GM23338 (cell line): ENCODE measurements around the gene CD80. TPM values are rescaled to one million over a fixed set of nuclear protein-coding genes. Genes with fewer than 3 reads are reported as not detected.

Experiments used
- ATAC-seq: fragments of 200-7000 bp; cut with Tn5 transposase; 3 replicates; pipeline ENCODE4 v1.9.1; 2020
- DNase-seq: peaks from one replicate; pipeline ENCODE4 v3.0.0-alpha.2; 2015; ENCODE audit warnings: low spot score
- H2AFZ ChIP-seq: fragments of 200-600 bp; sonication (generic); 2 replicates; pipeline ENCODE4 v1.8.0; 2016; ENCODE audit warnings: antibody characterized with exemption, mild to moderate bottlenecking, moderate library complexity
- H3F3A ChIP-seq: fragments of 200-600 bp; sonication (generic); replicated peaks from 2 replicates; pipeline ENCODE4 v1.8.0; 2017; ENCODE audit warnings: antibody characterized with exemption, mixed run types, low read depth
- H3K27ac ChIP-seq: fragments of 200-600 bp; sonication (generic); 2 replicates; pipeline ENCODE4 v1.6.1; 2016; ENCODE audit warnings: low read depth
- H3K27me3 ChIP-seq: fragments of 200-600 bp; sonication (generic); 2 replicates; pipeline ENCODE4 v1.8.0; 2016; ENCODE audit warnings: mild to moderate bottlenecking, mixed run types, moderate library complexity; ENCODE audit not compliant: insufficient read depth
- H3K36me3 ChIP-seq: fragments of 200-600 bp; sonication (generic); 2 replicates; pipeline ENCODE4 v1.8.0; 2016; ENCODE audit warnings: mild to moderate bottlenecking; ENCODE audit not compliant: insufficient read depth
- H3K4me1 ChIP-seq: fragments of 200-600 bp; sonication (generic); 2 replicates; pipeline ENCODE4 v1.8.0; 2016; ENCODE audit warnings: mild to moderate bottlenecking, moderate library complexity; ENCODE audit not compliant: insufficient read depth
- H3K4me2 ChIP-seq: fragments of 200-600 bp; sonication (generic); 2 replicates; pipeline ENCODE4 v1.7.1; 2017; ENCODE audit warnings: mixed run types
- H3K4me3 ChIP-seq: fragments of 200-600 bp; sonication (generic); 2 replicates; pipeline ENCODE4 v1.6.1; 2016; ENCODE audit warnings: mixed run types
- H3K79me2 ChIP-seq: fragments of 200-600 bp; sonication (generic); replicated peaks from 2 replicates; pipeline ENCODE4 v1.8.0; 2017; ENCODE audit warnings: mild to moderate bottlenecking; ENCODE audit not compliant: insufficient read depth
- H3K9me2 ChIP-seq: fragments of 200-600 bp; sonication (generic); 2 replicates; pipeline ENCODE4 v1.8.0; 2017; ENCODE audit not compliant: insufficient read depth
- H4K20me1 ChIP-seq: fragments of 200-600 bp; sonication (generic); replicated peaks from 2 replicates; pipeline ENCODE4 v1.8.0; 2017; ENCODE audit warnings: mild to moderate bottlenecking; ENCODE audit not compliant: insufficient read depth
- H3K27ac Mint-ChIP-seq: 2 replicates; pipeline ENCODE4 v1.8.0; 2020; ENCODE audit warnings: inconsistent platforms, mild to moderate bottlenecking, moderate library complexity, mixed read lengths
- H3K27me3 Mint-ChIP-seq: 3 replicates; pipeline ENCODE4 v1.8.0; 2022; ENCODE audit warnings: low read depth, mild to moderate bottlenecking, moderate library complexity, mixed read lengths, inconsistent platforms; ENCODE audit not compliant: insufficient read depth, poor library complexity
- H3K36me3 Mint-ChIP-seq: 3 replicates; pipeline ENCODE4 v1.8.0; 2021; ENCODE audit warnings: low read depth, mild to moderate bottlenecking, inconsistent platforms, moderate library complexity, mixed read lengths
- H3K4me1 Mint-ChIP-seq: 3 replicates; pipeline ENCODE4 v1.8.0; 2020; ENCODE audit warnings: mild to moderate bottlenecking, inconsistent platforms, mixed read lengths
- H3K4me3 Mint-ChIP-seq: 3 replicates; pipeline ENCODE4 v1.8.0; 2021; ENCODE audit warnings: moderate library complexity, mild to moderate bottlenecking, inconsistent platforms, mixed read lengths
- H3K9me3 Mint-ChIP-seq: 3 replicates; pipeline ENCODE4 v1.8.0; 2020; ENCODE audit warnings: moderate library complexity, mild to moderate bottlenecking, inconsistent platforms, mixed read lengths
- CREB1 ChIP-seq: fragments of 250-450 bp; sonication (Bioruptor Pico); IDR thresholded peaks from 2 replicates; pipeline ENCODE4 v1.5.0; 2020; ENCODE audit warnings: low read depth, mild to moderate bottlenecking, moderate library complexity
- EZH2 ChIP-seq: fragments of 200-600 bp; sonication (generic); IDR thresholded peaks from one replicate; pipeline ENCODE4 v1.8.0; 2017; ENCODE audit warnings: antibody characterized with exemption, mild to moderate bottlenecking, low read depth; ENCODE audit not compliant: unreplicated experiment
- EZH2phosphoT487 ChIP-seq: fragments of 200-600 bp; sonication (generic); IDR thresholded peaks from one replicate; pipeline ENCODE4 v1.8.1; 2018; ENCODE audit warnings: antibody characterized with exemption; ENCODE audit not compliant: unreplicated experiment
- JUNB ChIP-seq: IDR thresholded peaks from one replicate; pipeline ENCODE4 v1.6.1; 2016; ENCODE audit warnings: antibody characterized with exemption; ENCODE audit not compliant: unreplicated experiment
- NANOG ChIP-seq: IDR thresholded peaks from 2 replicates; pipeline ENCODE4 v1.6.1; 2016; ENCODE audit warnings: antibody characterized with exemption, borderline replicate concordance
- POLR2AphosphoS5 ChIP-seq: IDR thresholded peaks from 2 replicates; pipeline ENCODE4 v1.6.1; 2016; ENCODE audit warnings: antibody characterized with exemption, low read depth
- REST ChIP-seq: IDR thresholded peaks from one replicate; pipeline ENCODE4 v1.6.1; 2018; ENCODE audit warnings: antibody characterized with exemption; ENCODE audit not compliant: unreplicated experiment
- STAT1 ChIP-seq: IDR thresholded peaks from one replicate; pipeline ENCODE4 v1.6.1; 2016; ENCODE audit warnings: antibody characterized with exemption; ENCODE audit not compliant: unreplicated experiment
- ZNF114 ChIP-seq: fragments of 250-450 bp; sonication (Bioruptor Pico); IDR thresholded peaks from 2 replicates; pipeline ENCODE4 v1.5.0; 2020; ENCODE audit warnings: mild to moderate bottlenecking, moderate library complexity
- ZNF331 ChIP-seq: fragments of 250-450 bp; sonication (Bioruptor Pico); IDR thresholded peaks from 2 replicates; pipeline ENCODE4 v1.5.0; 2020; ENCODE audit warnings: low read depth, mild to moderate bottlenecking, moderate library complexity
- ZNF462 ChIP-seq: fragments of 250-450 bp; sonication (Bioruptor Pico); IDR thresholded peaks from 2 replicates; pipeline ENCODE4 v1.5.0; 2020; ENCODE audit warnings: mild to moderate bottlenecking, moderate library complexity
- polyA plus RNA-seq: library from polyadenylated mRNA; unstranded; fragments of >200 nt; fragmentation: Nextera tagmentation; extraction: Ambion mirVana; gene quantifications from 2 replicates; pipeline ENCODE4 v1.2.1, GENCODE V29; 2016
- total RNA-seq: library from RNA; depleted of rRNA; stranded (reverse); fragments of >200 nt; shearing (Covaris generic); gene quantifications from 2 replicates; pipeline ENCODE4 v1.2.3, GENCODE V29; 2014
- TF ChIP-seq, protein P1 (sequence below): IDR thresholded peaks from 2 replicates; pipeline ENCODE4 v1.6.1; 2016; ENCODE audit warnings: antibody characterized with exemption
- TF ChIP-seq, protein P2 (sequence below), 2 experiments: fragments of 200-600 bp in 1 of 2; sonication (generic) in 1 of 2; conservative IDR thresholded peaks; 2 replicates each; pipeline versions ENCODE4 v1.5.1 to v1.6.1; 2016 to 2017; ENCODE audit warnings: antibody characterized with exemption in 2 of 2, low read depth in 2 of 2, mild to moderate bottlenecking in 2 of 2, moderate library complexity in 1 of 2

Gene CD80
- total and polyA plus RNA-seq, 2 experiments from 2014 or later: not detected

GRCh38 chr3:119602676-119603075, 43.3 kb upstream of the CD80 start:
- Mint-ChIP-seq H3K27ac (no peak overlapping the region), H3K4me1 (peaks cover 12% of the 10 kb centered on the region), H3K4me3 (no peak overlapping the region), H3K36me3 (no peaks in the 10 kb centered on the region), H3K9me3 (no peaks in the 10 kb centered on the region), H3K27me3 (no peaks in the 10 kb centered on the region)
- Histone ChIP-seq H3K27me3 (no peaks in the 10 kb centered on the region), H3K79me2 (no peaks in the 10 kb centered on the region), H3K4me2 (no peak overlapping the region), H3K4me3 (no peak overlapping the region), H3K4me1 (peaks cover 3% of the 10 kb centered on the region; the same call in 1 of the 2 replicates), H3K27ac (no peak overlapping the region), H4K20me1 (no peaks in the 10 kb centered on the region), H3K36me3 (no peaks in the 10 kb centered on the region), H2AFZ (peak overlapping the region; percentile 67), H3F3A (no peaks in the 10 kb centered on the region), H3K9me2 (0 out of 2 replicates have a peak, but pooled peaks cover 3% of the 10 kb centered on the region)
- TF ChIP-seq, protein P1, sequence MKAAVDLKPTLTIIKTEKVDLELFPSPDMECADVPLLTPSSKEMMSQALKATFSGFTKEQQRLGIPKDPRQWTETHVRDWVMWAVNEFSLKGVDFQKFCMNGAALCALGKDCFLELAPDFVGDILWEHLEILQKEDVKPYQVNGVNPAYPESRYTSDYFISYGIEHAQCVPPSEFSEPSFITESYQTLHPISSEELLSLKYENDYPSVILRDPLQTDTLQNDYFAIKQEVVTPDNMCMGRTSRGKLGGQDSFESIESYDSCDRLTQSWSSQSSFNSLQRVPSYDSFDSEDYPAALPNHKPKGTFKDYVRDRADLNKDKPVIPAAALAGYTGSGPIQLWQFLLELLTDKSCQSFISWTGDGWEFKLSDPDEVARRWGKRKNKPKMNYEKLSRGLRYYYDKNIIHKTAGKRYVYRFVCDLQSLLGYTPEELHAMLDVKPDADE: no peak
- TF ChIP-seq JUNB (no peak), REST (no peak), EZH2 (no peak), EZH2phosphoT487 (no peak), CREB1 (CRISPR knock-in tag) (no peak), ZNF462 (CRISPR knock-in tag) (no peak), STAT1 (no peak), POLR2AphosphoS5 (no peak), NANOG (no peak), ZNF114 (no peak), ZNF331 (CRISPR knock-in tag) (no peak)
- TF ChIP-seq, protein P2, sequence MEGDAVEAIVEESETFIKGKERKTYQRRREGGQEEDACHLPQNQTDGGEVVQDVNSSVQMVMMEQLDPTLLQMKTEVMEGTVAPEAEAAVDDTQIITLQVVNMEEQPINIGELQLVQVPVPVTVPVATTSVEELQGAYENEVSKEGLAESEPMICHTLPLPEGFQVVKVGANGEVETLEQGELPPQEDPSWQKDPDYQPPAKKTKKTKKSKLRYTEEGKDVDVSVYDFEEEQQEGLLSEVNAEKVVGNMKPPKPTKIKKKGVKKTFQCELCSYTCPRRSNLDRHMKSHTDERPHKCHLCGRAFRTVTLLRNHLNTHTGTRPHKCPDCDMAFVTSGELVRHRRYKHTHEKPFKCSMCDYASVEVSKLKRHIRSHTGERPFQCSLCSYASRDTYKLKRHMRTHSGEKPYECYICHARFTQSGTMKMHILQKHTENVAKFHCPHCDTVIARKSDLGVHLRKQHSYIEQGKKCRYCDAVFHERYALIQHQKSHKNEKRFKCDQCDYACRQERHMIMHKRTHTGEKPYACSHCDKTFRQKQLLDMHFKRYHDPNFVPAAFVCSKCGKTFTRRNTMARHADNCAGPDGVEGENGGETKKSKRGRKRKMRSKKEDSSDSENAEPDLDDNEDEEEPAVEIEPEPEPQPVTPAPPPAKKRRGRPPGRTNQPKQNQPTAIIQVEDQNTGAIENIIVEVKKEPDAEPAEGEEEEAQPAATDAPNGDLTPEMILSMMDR (conservative IDR thresholded peaks at IDR 0.05; ENCODE audit: low read depth in 2 of 2): no peak
- no peak for ATAC-seq
- no peak for DNase-seq
